ENCODE results near the gene ERMARD. TPM values are rescaled to one million over a fixed set of nuclear protein-coding genes. Genes with fewer than 3 reads are reported as not detected.

The ERMARD gene
- total RNA-seq, 1 experiment from 2014 or later, result 22.0 TPM

- TF ChIP-seq, protein P1, sequence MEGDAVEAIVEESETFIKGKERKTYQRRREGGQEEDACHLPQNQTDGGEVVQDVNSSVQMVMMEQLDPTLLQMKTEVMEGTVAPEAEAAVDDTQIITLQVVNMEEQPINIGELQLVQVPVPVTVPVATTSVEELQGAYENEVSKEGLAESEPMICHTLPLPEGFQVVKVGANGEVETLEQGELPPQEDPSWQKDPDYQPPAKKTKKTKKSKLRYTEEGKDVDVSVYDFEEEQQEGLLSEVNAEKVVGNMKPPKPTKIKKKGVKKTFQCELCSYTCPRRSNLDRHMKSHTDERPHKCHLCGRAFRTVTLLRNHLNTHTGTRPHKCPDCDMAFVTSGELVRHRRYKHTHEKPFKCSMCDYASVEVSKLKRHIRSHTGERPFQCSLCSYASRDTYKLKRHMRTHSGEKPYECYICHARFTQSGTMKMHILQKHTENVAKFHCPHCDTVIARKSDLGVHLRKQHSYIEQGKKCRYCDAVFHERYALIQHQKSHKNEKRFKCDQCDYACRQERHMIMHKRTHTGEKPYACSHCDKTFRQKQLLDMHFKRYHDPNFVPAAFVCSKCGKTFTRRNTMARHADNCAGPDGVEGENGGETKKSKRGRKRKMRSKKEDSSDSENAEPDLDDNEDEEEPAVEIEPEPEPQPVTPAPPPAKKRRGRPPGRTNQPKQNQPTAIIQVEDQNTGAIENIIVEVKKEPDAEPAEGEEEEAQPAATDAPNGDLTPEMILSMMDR (IDR thresholded peaks at IDR 0.05; ENCODE audit: unreplicated experiment), result no peak
- H3K4me3 Mint-ChIP-seq (ENCODE audit: low read depth, unreplicated experiment), result no peak overlapping the region
- peaks cover 18% of the 10 kb centered on the region for H3K4me1 Mint-ChIP-seq (ENCODE audit: low read depth, unreplicated experiment)
- no peak overlapping the region for H3K27ac Mint-ChIP-seq (ENCODE audit: unreplicated experiment)
- no peaks in the 10 kb centered on the region for H3K9me3 Mint-ChIP-seq (ENCODE audit: low read depth, unreplicated experiment)
- H3K27me3 Mint-ChIP-seq (ENCODE audit: unreplicated experiment), result peaks cover 59% of the 10 kb centered on the region
- intact Hi-C loops (cut with micrococcal nuclease; ENCODE audit: unreplicated experiment), result no loop called here
- H3K36me3 Mint-ChIP-seq (ENCODE audit: insufficient read depth, unreplicated experiment), result no peaks in the 10 kb centered on the region
- BruUV-seq (replicated peaks), result no TSS peak
- DNase-seq, result no peak
- CTCF ChIA-PET, result no interaction called here
Measured at GRCh38 chr6:169828176-169828575, 76.8 kb downstream of the ERMARD start.

GRCh38 chr6:169829786-169830185, 78.4 kb downstream of the ERMARD start:
- no peak for DNase-seq
- Mint-ChIP-seq H3K36me3 (ENCODE audit: insufficient read depth, unreplicated experiment) (no peaks in the 10 kb centered on the region), H3K4me3 (ENCODE audit: low read depth, unreplicated experiment) (no peak overlapping the region), H3K4me1 (ENCODE audit: low read depth, unreplicated experiment) (peaks cover 21% of the 10 kb centered on the region), H3K27me3 (ENCODE audit: unreplicated experiment) (peaks cover 43% of the 10 kb centered on the region), H3K9me3 (ENCODE audit: low read depth, unreplicated experiment) (peaks cover 2% of the 10 kb centered on the region), H3K27ac (ENCODE audit: unreplicated experiment) (no peak overlapping the region)
- intact Hi-C loops (cut with micrococcal nuclease; ENCODE audit: unreplicated experiment), result loop anchor here (5.0 kb wide), 2 partner anchors 463 to 688 kb away; partner anchors contain the start of gene DLL1
- TF ChIP-seq, protein P1 (IDR thresholded peaks at IDR 0.05; ENCODE audit: unreplicated experiment), result no peak
- no TSS peak for BruUV-seq (replicated peaks)
- CTCF ChIA-PET, result no interaction called here

- H3K27ac Mint-ChIP-seq (ENCODE audit: unreplicated experiment), result no peak overlapping the region
- H3K9me3 Mint-ChIP-seq (ENCODE audit: low read depth, unreplicated experiment), result peaks cover 2% of the 10 kb centered on the region
- intact Hi-C loops (cut with micrococcal nuclease; ENCODE audit: unreplicated experiment), result loop anchor here (5.0 kb wide), 2 partner anchors 461 to 686 kb away; partner anchors contain the start of gene DLL1
- no peak overlapping the region for H3K4me3 Mint-ChIP-seq (ENCODE audit: low read depth, unreplicated experiment)
- no peaks in the 10 kb centered on the region for H3K36me3 Mint-ChIP-seq (ENCODE audit: insufficient read depth, unreplicated experiment)
- TF ChIP-seq, protein P1 (IDR thresholded peaks at IDR 0.05; ENCODE audit: unreplicated experiment), result no peak
- CTCF ChIA-PET, result interaction anchor here (1.2 kb wide), 1 partner anchor 41 kb away, joined by 7 read pairs; no protein-coding TSS in a partner anchor
- DNase-seq, result no peak
- peaks cover 21% of the 10 kb centered on the region for H3K4me1 Mint-ChIP-seq (ENCODE audit: low read depth, unreplicated experiment)
- no TSS peak for BruUV-seq (replicated peaks)
- peaks cover 35% of the 10 kb centered on the region for H3K27me3 Mint-ChIP-seq (ENCODE audit: unreplicated experiment)
Measured at GRCh38 chr6:169830876-169831275, 79.5 kb downstream of the ERMARD start.

Other genes starting within 250 kb of the ERMARD start
- 70.6 and 77.9 TPM in 2 replicates for gene WDR27, start 49.6 kb upstream of the ERMARD start, total RNA-seq (2022)
- 20.9 and 25.0 TPM in 2 replicates for gene C6orf120, start 49.5 kb upstream of the ERMARD start, total RNA-seq (2022)
- gene PHF10, start 27.1 kb upstream of the ERMARD start, total RNA-seq (2022), result 33.7 and 47.8 TPM in 2 replicates
- 2.7 and 3.4 TPM in 2 replicates for gene DYNLT2, start 50 bp upstream of the ERMARD start, total RNA-seq (2022)